Measurements from ENCODE around the gene CCDC50. TPM values are rescaled to one million over a fixed set of nuclear protein-coding genes. Genes with fewer than 3 reads are reported as not detected.

The CCDC50 gene
- total RNA-seq, 1 donor from 2014 or later = 134 TPM

DNA sequence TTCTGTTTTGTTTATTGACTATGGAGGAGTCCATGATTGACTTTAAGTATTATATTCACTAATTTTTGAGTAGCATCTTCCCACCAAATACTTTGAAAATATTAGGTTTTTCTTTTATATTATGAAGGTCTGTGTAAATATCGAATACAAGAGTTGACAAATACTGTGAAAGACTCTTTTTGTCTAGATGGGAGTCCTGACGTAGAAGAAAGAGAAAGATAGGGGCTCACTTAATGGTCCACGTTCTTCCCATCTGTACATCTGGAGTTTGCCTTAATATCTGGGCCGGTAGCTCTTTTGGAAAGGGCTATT, 8.9 kb downstream of the CCDC50 start:
- no peak for DNase-seq (ENCODE audit: low read depth)
- no peak for TF ChIP-seq CTCF (conservative IDR thresholded peaks at IDR 0.05; ENCODE audit: low read depth, low read length)

GRCh38 chr3:191339316-191339917, 10.2 kb downstream of the CCDC50 start:
- no peak for TF ChIP-seq CTCF (conservative IDR thresholded peaks at IDR 0.05; ENCODE audit: low read depth, low read length)
- no peak overlapping the region for H3K4me3 ChIP-seq (ENCODE audit: low read depth, low read length)
- no peak for DNase-seq (ENCODE audit: low read depth)

More for the DNA sequence above, 8.9 kb downstream of the CCDC50 start:
- H3K4me3 ChIP-seq (ENCODE audit: low read depth, low read length) = no peak overlapping the region

DNA sequence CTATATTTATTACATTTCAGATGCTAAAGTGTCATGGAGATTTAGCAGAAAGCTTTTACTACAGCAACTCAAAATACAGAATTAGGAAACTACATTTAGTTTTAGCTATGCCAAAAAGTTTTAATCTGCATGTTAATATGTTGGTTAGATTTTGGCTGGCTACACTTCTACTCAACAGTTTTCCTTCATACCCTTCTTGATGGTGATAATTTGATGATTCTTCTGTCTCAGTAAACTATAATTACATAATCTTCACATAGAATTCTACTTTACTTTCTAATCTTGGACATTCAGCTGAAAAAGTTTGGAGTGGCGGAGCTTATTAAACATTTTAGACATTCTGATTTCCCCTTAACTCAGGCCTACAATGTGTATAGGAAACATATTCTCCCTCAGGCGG, 11.2 kb downstream of the CCDC50 start:
- TF ChIP-seq CTCF (conservative IDR thresholded peaks at IDR 0.05; ENCODE audit: low read depth, low read length) = no peak
- DNase-seq (ENCODE audit: low read depth) = no peak
- H3K4me3 ChIP-seq (ENCODE audit: low read depth, low read length) = no peak overlapping the region

DNA sequence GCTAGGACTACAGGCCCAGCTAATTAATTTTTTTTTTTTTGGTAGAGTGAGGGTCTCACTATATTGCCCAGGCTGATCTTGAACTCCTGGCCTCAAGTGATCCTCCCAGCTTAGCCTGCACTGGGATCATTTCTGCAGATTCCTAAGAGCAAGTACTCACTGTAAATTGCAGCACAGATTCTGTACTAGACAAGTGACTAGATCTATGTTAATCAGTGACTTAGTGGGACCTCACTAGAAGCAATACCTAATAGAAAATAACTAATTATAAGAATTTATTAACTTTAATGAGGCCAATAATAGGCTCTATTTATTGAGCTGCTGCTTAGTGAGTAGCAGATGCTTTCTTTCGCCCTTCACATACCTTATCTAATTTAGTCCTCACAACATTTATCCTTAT, 11.8 kb downstream of the CCDC50 start:
- no peak overlapping the region for H3K4me3 ChIP-seq (ENCODE audit: low read depth, low read length)
- DNase-seq (ENCODE audit: low read depth) = no peak
- TF ChIP-seq CTCF (conservative IDR thresholded peaks at IDR 0.05; ENCODE audit: low read depth, low read length) = no peak

GRCh38 chr3:191342006-191342405, 12.8 kb downstream of the CCDC50 start:
- no peak overlapping the region for H3K4me3 ChIP-seq (ENCODE audit: low read depth, low read length)
- DNase-seq (ENCODE audit: low read depth) = no peak
- no peak for TF ChIP-seq CTCF (conservative IDR thresholded peaks at IDR 0.05; ENCODE audit: low read depth, low read length)

DNA sequence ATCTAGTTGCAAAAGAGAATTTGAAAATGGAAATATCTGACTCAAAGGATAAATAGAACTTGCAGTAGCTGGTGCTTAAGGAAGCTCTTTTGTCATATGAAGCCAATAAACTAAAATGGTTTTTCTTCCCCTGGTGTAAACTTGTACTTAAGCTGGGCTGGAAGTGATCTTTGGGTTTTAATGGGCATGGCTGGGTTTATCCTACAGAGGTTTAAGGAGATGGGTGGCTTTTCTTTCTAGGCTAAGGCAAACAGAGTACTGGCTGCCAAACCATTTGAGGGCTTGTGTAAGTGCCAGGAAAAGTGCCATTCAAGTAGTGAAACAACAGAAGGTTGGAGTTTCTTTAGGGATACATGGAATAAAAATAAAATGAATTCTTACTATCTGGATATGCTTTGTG, 13.2 kb downstream of the CCDC50 start:
- no peak overlapping the region for H3K4me3 ChIP-seq (ENCODE audit: low read depth, low read length)
- no peak for TF ChIP-seq CTCF (conservative IDR thresholded peaks at IDR 0.05; ENCODE audit: low read depth, low read length)
- DNase-seq (ENCODE audit: low read depth) = no peak

- no peak for DNase-seq (ENCODE audit: low read depth)
- H3K4me3 ChIP-seq (ENCODE audit: low read depth, low read length) = no peak overlapping the region
- no peak for TF ChIP-seq CTCF (conservative IDR thresholded peaks at IDR 0.05; ENCODE audit: low read depth, low read length)
Measured at GRCh38 chr3:191343115-191343514, 13.9 kb downstream of the CCDC50 start.

All from epithelial cell of proximal tubule (primary cell).